Osteoblast (primary cell): ENCODE results near the gene KLHL33. TPM values are rescaled to one million over a fixed set of nuclear protein-coding genes. Genes with fewer than 3 reads are reported as not detected.

ENCODE experiments used
- DNase-seq: peaks from one replicate; pipeline ENCODE4 v3.0.0; 2011; ENCODE audit warnings: low spot score, mixed read lengths; ENCODE audit not compliant: insufficient read length; ENCODE audit errors: missing footprints
- H2AFZ ChIP-seq: 2 replicates; pipeline ENCODE4 v1.6.0; 2011; ENCODE audit warnings: mild to moderate bottlenecking, low read length
- H3K27ac ChIP-seq: 2 replicates; pipeline ENCODE4 v1.5.1; 2011; ENCODE audit warnings: mild to moderate bottlenecking, low read depth, low read length, moderate library complexity
- H3K27me3 ChIP-seq: 2 replicates; pipeline ENCODE4 v1.6.0; 2012; ENCODE audit warnings: mild to moderate bottlenecking, control low read depth, inconsistent platforms, low read length, moderate library complexity; ENCODE audit not compliant: insufficient read depth
- H3K36me3 ChIP-seq: 2 replicates; pipeline ENCODE4 v1.5.1; 2011; ENCODE audit warnings: mild to moderate bottlenecking, low read length, control low read depth, moderate library complexity; ENCODE audit not compliant: insufficient read depth
- H3K4me1 ChIP-seq: 2 replicates; pipeline ENCODE4 v1.5.1; 2011; ENCODE audit warnings: mild to moderate bottlenecking, low read length, control low read depth, moderate library complexity; ENCODE audit not compliant: insufficient read depth
- H3K4me2 ChIP-seq: 2 replicates; pipeline ENCODE4 v1.6.0; 2011; ENCODE audit warnings: mild to moderate bottlenecking, low read length; ENCODE audit not compliant: insufficient read depth
- H3K4me3 ChIP-seq: fragments of 200-600 bp; sonication (generic); 3 replicates; pipeline ENCODE4 v1.5.1; 2012; ENCODE audit warnings: mild to moderate bottlenecking, low read length, inconsistent platforms; ENCODE audit not compliant: insufficient read depth
- H3K79me2 ChIP-seq: 2 replicates; pipeline ENCODE4 v1.6.0; 2012; ENCODE audit warnings: mild to moderate bottlenecking, low read length, control low read depth, inconsistent platforms; ENCODE audit not compliant: insufficient read depth
- H3K9me3 ChIP-seq: 2 replicates; pipeline ENCODE4 v1.5.1; 2011; ENCODE audit warnings: low read depth, low read length, control low read depth
- H4K20me1 ChIP-seq: 2 replicates; pipeline ENCODE4 v1.6.0; 2012; ENCODE audit warnings: mild to moderate bottlenecking, low read length, control low read depth; ENCODE audit not compliant: insufficient read depth
- CTCF ChIP-seq: IDR thresholded peaks from 2 replicates; pipeline ENCODE4 v1.5.1; 2011; ENCODE audit warnings: mild to moderate bottlenecking, low read depth, low read length, moderate library complexity; ENCODE audit errors: extremely low read depth
- total RNA-seq: library from RNA; depleted of rRNA; stranded (reverse); fragments of >200 nt; gene quantifications from 2 replicates; pipeline ENCODE4 v1.2.3, GENCODE V29; 2012

The KLHL33 gene
- total RNA-seq, 1 donor: 0.36 TPM

- peak within 1 kb of the TSS; percentile 82 for H3K27ac ChIP-seq
- H3K9me3 ChIP-seq: no peaks in the 10 kb centered on the region
- peaks cover 46% of the 10 kb centered on the region for H3K79me2 ChIP-seq
- peak within 1 kb of the TSS; percentile 88 for H3K4me3 ChIP-seq
- peaks cover 7% of the 10 kb centered on the region for H4K20me1 ChIP-seq
- peak within 1 kb of the TSS; percentile 98 for H3K4me2 ChIP-seq
- TF ChIP-seq CTCF: no peak
- peak within 1 kb of the TSS; percentile 87 for H2AFZ ChIP-seq
- H3K4me1 ChIP-seq: peaks cover 19% of the 10 kb centered on the region
- H3K27me3 ChIP-seq: peaks cover 5% of the 10 kb centered on the region
- peaks cover 35% of the 10 kb centered on the region for H3K36me3 ChIP-seq
- peak; percentile 99 for DNase-seq
Observed at GRCh38 chr14:20461225-20462141, 25.5 kb upstream of the KLHL33 start, which contains the start of gene PIP4P1. Gene PIP4P1 (minus strand): TSS chr14:20461434. CDS start chr14:20461325, 109 bp downstream.

GRCh38 chr14:20460458-20461224 lies 24.7 kb upstream of the KLHL33 start:
- TF ChIP-seq CTCF: no peak
- peak overlapping the region; percentile 82 for H3K27ac ChIP-seq
- peak overlapping the region; percentile 98 for H3K4me2 ChIP-seq
- no peaks in the 10 kb centered on the region for H3K9me3 ChIP-seq
- H3K36me3 ChIP-seq: peaks cover 37% of the 10 kb centered on the region
- peak overlapping the region; percentile 31 for H2AFZ ChIP-seq
- H3K27me3 ChIP-seq: peaks cover under 1% of the 10 kb centered on the region
- H4K20me1 ChIP-seq: peaks cover 9% of the 10 kb centered on the region
- H3K79me2 ChIP-seq: peaks cover 52% of the 10 kb centered on the region
- H3K4me3 ChIP-seq: peak overlapping the region; percentile 88
- H3K4me1 ChIP-seq: peaks cover 26% of the 10 kb centered on the region
- DNase-seq: peak; percentile 80

- H3K4me3 ChIP-seq: no peak overlapping the region
- no peak overlapping the region for H3K27ac ChIP-seq
- peaks cover 37% of the 10 kb centered on the region for H3K36me3 ChIP-seq
- H2AFZ ChIP-seq: no peak overlapping the region
- no peak for DNase-seq
- H3K27me3 ChIP-seq: no peaks in the 10 kb centered on the region
- peaks cover 9% of the 10 kb centered on the region for H4K20me1 ChIP-seq
- H3K79me2 ChIP-seq: peaks cover 65% of the 10 kb centered on the region
- TF ChIP-seq CTCF: no peak
- H3K4me2 ChIP-seq: no peak overlapping the region
- H3K4me1 ChIP-seq: peaks cover 32% of the 10 kb centered on the region
- no peaks in the 10 kb centered on the region for H3K9me3 ChIP-seq
Observed at GRCh38 chr14:20458031-20458789, 22.2 kb upstream of the KLHL33 start.
